NT2/D1 (cell line): Measurements from ENCODE around the gene EN2.

Experiments used
- DNase-seq: peaks from one replicate; pipeline ENCODE4 v3.0.0-alpha.2; 2011; ENCODE audit warnings: low read depth, low spot score
- H3K27me3 ChIP-seq: 2 replicates; pipeline ENCODE4 v1.6.0; 2011; ENCODE audit warnings: mild to moderate bottlenecking; ENCODE audit not compliant: insufficient read length, insufficient read depth
- H3K36me3 ChIP-seq: 2 replicates; pipeline ENCODE4 v1.6.1; 2011; ENCODE audit warnings: mild to moderate bottlenecking, low read length, mixed read lengths; ENCODE audit not compliant: insufficient read depth, insufficient read length
- H3K4me1 ChIP-seq: 2 replicates; pipeline ENCODE4 v1.5.1; 2011; ENCODE audit not compliant: insufficient read depth, insufficient read length
- H3K4me3 ChIP-seq: 2 replicates; pipeline ENCODE4 v1.5.1; 2011; ENCODE audit warnings: low read depth; ENCODE audit not compliant: insufficient read length
- H3K9ac ChIP-seq: 2 replicates; pipeline ENCODE4 v1.6.0; 2011; ENCODE audit warnings: low read depth; ENCODE audit not compliant: insufficient read length
- H3K9me3 ChIP-seq: 2 replicates; pipeline ENCODE4 v1.5.1; 2011; ENCODE audit warnings: mild to moderate bottlenecking, low read length; ENCODE audit not compliant: insufficient read depth
- SUZ12 ChIP-seq: IDR thresholded peaks from 2 replicates; pipeline ENCODE4 v1.6.1; 2011; ENCODE audit not compliant: insufficient read length, insufficient read depth; ENCODE audit errors: extremely low read depth
- YY1 ChIP-seq: IDR thresholded peaks from 2 replicates; pipeline ENCODE4 v1.6.1; 2011; ENCODE audit not compliant: insufficient read length, insufficient read depth
- ZNF274 ChIP-seq: IDR thresholded peaks from 2 replicates; pipeline ENCODE4 v1.6.1; 2011; ENCODE audit warnings: mild to moderate bottlenecking, low read depth, low read length

Gene EN2

GRCh38 chr7:155452505-155453295 is 5.2 kb upstream of the EN2 start:
- Histone ChIP-seq H3K9me3 (no peaks in the 10 kb centered on the region), H3K4me1 (peaks cover 13% of the 10 kb centered on the region), H3K9ac (no peak overlapping the region), H3K27me3 (peaks cover 96% of the 10 kb centered on the region), H3K4me3 (no peak overlapping the region), H3K36me3 (no peaks in the 10 kb centered on the region)
- DNase-seq: no peak
- TF ChIP-seq ZNF274 (no peak), SUZ12 (no peak), YY1 (no peak)

- DNase-seq: no peak
- H3K9ac ChIP-seq: no peak overlapping the region
- H3K9me3 ChIP-seq: no peaks in the 10 kb centered on the region
- peaks cover 13% of the 10 kb centered on the region for H3K4me1 ChIP-seq
- TF ChIP-seq SUZ12 (no peak), YY1 (no peak), ZNF274 (no peak)
- H3K36me3 ChIP-seq: no peaks in the 10 kb centered on the region
- H3K4me3 ChIP-seq: no peak overlapping the region
- H3K27me3 ChIP-seq: peaks cover 95% of the 10 kb centered on the region
These were observed 4.4 kb upstream of the EN2 start for GRCh38 chr7:155453296-155454182.

GRCh38 chr7:155454183-155455112 is 3.5 kb upstream of the EN2 start:
- Histone ChIP-seq H3K27me3 (peaks cover 95% of the 10 kb centered on the region), H3K4me3 (no peak overlapping the region), H3K4me1 (peaks cover 17% of the 10 kb centered on the region), H3K9me3 (no peaks in the 10 kb centered on the region), H3K9ac (no peak overlapping the region), H3K36me3 (no peaks in the 10 kb centered on the region)
- no peak for DNase-seq
- no peak for TF ChIP-seq YY1
- TF ChIP-seq SUZ12: no peak
- no peak for TF ChIP-seq ZNF274

- Histone ChIP-seq H3K36me3 (no peaks in the 10 kb centered on the region), H3K4me3 (no peak overlapping the region), H3K4me1 (peaks cover 17% of the 10 kb centered on the region), H3K27me3 (peaks cover 95% of the 10 kb centered on the region), H3K9ac (no peak overlapping the region), H3K9me3 (no peaks in the 10 kb centered on the region)
- no peak for TF ChIP-seq ZNF274
- no peak for DNase-seq
These were observed 2.7 kb upstream of the EN2 start for GRCh38 chr7:155455132-155455693.

DNA sequence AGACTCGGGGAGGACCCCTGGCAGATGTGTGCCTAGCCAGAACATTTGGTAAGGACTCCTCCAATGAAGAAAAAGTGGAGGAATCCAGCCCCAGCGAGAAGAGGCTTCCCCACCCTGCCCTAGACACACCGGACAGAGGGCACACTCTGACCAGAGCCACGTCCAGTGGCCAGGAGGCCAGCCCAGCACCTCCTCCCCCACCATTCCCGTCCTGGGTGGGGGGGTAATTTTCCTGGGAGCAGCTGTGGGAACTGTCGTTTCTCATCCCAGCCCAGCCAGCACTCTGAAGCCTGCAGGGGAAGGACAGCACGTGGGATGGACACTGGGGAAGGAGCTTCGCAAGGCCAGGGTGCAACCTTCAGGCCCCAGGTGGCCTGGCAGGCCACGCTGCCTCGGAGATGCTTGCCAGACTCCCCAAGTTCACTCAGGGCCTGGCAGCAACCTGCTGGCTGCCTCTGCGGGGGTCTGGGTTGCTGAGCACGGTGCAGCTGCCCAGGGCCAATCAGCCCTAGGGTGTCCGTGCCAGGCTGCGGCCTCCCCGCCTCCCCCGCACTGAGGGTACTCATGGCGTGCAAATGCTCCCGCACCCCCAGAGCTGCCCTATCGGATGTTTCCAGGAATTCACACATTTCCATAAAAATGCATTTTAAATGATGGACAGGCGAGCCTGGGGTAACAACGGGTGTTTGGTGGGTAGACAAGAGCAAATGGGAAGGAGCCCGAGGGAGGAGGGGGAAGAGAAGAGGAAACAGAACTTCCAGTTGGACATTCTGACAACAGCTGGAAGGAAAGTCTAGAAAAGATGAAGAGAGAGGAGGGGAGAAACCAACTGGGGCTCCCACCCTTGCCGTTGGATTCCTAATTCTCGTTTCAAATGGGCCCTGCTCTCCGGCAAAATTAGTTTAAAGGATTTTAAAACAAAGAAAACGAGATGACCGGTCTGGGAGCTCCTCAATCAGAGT is 1.9 kb upstream of the EN2 start:
- Histone ChIP-seq H3K36me3 (no peaks in the 10 kb centered on the region), H3K9me3 (no peaks in the 10 kb centered on the region), H3K4me3 (no peak overlapping the region), H3K4me1 (peaks cover 15% of the 10 kb centered on the region), H3K9ac (no peak overlapping the region), H3K27me3 (peaks cover 95% of the 10 kb centered on the region)
- no peak for DNase-seq
- TF ChIP-seq ZNF274 (no peak), SUZ12 (no peak), YY1 (no peak)
